D721Med (cell line): ENCODE data around the gene TTYH3.

Source experiments
- DNase-seq: peaks from one replicate; pipeline ENCODE4 v3.0.0; 2011; ENCODE audit warnings: low spot score; ENCODE audit not compliant: insufficient read length
- FAIRE-seq: peaks from 2 replicates; lab custom pipeline; 2011; peaks lifted over from hg19 to GRCh38; lab: Jason Lieb, UNC
- TF ChIP-seq, protein P1 (sequence below): IDR thresholded peaks from 2 replicates; pipeline ENCODE4 v1.5.1; 2012; ENCODE audit warnings: mild to moderate bottlenecking, control low read depth; ENCODE audit not compliant: insufficient read depth; ENCODE audit errors: missing control alignments

TTYH3 gene

DNA sequence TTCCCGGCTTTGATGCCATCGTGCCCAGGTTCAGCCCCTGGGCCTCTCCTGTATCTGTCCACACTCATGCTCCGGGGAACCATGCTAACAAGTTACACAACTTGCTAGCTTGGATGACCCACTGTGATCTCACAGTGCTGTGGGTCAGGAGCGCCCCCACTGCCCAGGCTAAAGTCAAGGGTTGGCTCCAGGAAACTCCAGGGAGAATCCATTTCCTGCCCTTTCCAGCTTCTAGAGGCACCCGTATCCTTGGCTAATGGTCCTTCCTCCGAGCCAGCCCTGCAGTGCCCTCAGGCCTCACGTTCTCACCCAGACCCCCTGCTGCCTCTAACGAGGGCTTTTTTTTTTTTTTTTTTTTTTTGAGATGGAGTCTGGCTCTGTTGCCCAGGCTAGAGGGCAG, 75.7 kb downstream of the TTYH3 start:
- TF ChIP-seq, protein P1, sequence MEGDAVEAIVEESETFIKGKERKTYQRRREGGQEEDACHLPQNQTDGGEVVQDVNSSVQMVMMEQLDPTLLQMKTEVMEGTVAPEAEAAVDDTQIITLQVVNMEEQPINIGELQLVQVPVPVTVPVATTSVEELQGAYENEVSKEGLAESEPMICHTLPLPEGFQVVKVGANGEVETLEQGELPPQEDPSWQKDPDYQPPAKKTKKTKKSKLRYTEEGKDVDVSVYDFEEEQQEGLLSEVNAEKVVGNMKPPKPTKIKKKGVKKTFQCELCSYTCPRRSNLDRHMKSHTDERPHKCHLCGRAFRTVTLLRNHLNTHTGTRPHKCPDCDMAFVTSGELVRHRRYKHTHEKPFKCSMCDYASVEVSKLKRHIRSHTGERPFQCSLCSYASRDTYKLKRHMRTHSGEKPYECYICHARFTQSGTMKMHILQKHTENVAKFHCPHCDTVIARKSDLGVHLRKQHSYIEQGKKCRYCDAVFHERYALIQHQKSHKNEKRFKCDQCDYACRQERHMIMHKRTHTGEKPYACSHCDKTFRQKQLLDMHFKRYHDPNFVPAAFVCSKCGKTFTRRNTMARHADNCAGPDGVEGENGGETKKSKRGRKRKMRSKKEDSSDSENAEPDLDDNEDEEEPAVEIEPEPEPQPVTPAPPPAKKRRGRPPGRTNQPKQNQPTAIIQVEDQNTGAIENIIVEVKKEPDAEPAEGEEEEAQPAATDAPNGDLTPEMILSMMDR: no peak
- DNase-seq: no peak
- FAIRE-seq: no peak

DNA sequence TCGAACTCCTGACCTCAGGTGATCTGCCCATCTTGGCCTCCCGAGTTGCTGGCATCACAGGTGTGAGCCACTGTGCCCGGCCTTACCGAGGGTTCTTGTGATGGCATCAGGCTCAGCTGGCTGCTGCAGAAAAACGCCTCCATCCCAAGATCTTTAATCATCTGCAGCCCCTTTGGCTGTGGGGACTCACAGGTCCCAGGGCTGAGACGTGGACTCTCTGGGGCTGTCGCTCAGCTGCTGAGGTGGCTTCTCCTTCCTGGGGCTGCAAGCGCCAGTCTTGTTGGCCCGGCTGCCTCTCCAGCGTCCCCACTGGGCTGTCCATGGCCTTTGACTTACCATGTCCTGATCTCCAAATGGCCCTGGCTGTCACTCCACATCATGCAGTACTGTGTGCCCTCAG, 76.3 kb downstream of the TTYH3 start:
- no peak for DNase-seq
- no peak for FAIRE-seq
- TF ChIP-seq, protein P1: no peak

DNA sequence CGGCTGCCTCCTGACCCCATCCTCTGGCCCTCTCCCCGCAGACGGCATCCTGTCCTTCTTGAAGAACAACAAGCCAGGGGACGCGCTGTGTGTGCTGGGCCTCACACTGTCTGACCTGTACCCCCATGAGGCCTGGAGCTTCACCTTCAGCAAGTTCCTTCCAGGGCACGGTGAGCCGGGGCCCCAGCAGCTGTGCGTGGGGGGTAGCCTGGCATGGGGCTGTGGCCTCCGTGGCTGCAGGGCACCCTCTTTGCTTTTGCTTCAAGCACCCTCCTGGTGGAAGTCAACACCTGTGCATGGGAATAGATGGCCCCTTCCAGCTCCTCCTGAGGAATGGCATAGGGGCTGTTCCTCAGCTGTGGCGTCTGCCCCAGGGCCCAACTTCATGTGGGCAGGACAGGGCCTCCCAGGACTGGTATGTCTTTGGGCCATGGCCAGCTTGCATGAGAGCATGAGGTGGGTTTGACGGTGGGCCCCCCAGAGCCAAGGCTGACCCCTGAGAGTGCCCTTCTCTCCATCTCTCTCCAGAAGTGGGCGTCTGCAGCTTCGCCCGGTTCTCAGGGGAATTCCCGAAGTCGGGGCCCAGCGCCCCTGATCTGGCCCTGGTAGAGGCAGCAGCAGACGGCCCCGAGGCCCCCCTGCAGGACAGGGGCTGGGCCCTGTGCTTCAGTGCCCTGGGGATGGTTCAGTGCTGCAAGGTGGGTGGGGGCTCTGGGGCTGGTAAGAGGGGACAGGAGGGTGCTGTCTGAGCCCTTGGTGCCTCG, 76.9 kb downstream of the TTYH3 start:
- DNase-seq (no peak), FAIRE-seq (no peak)
- TF ChIP-seq, protein P1: no peak

DNA sequence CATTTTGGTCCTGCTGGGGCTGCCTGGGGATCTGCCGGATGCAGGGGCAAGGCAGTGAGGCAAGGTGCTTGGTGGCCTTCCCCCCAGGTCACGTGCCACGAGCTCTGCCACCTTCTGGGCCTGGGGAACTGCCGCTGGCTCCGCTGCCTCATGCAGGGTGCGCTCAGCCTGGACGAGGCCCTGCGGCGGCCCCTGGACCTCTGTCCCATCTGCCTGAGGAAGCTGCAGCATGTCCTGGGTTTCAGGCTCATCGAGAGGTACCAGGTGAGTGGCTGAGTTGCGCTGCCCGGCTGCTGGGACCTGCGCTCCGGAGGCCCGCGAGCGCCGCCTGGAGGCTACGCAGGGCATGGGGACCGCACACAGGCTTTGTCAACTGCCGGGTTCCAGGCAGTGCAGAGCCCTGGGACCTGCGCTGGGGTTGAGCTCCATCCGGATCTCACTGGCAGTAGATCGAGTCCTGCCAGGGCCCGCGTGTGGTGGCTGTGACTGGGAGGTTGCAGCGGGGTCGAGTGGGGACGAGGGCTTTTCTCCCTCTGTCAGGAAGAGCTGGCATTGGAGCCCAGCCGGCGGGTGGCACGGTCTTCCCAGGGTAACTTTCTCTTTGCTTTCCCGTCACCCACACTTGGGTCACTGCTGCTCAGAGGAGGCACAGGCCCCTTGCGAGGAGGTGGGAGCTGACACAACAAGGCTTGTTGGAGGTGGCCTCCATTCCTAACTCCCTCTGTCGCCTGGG, 77.9 kb downstream of the TTYH3 start:
- DNase-seq (peak; percentile 94), FAIRE-seq (no peak)
- TF ChIP-seq, protein P1: peak; percentile 83

DNA sequence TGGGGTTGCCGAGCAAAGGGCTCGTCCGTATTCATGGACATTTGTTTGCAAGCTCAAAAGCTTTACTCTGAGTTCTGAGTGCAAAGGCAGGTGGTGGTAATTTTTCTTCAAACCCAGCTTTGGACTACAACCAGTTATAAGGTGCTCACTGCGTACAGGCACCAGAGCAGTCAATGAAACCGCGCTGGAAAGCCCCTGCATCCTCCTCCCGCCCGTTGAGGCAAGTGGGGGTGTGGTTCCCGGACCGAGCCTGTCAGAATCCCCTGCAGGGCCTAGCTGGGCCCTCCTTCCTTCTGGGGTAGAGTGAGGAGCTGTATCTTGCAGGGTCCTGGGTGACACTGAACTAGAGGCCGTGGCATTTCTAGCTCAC, 78.5 kb downstream of the TTYH3 start:
- DNase-seq (no peak), FAIRE-seq (no peak)
- TF ChIP-seq, protein P1: no peak

DNA sequence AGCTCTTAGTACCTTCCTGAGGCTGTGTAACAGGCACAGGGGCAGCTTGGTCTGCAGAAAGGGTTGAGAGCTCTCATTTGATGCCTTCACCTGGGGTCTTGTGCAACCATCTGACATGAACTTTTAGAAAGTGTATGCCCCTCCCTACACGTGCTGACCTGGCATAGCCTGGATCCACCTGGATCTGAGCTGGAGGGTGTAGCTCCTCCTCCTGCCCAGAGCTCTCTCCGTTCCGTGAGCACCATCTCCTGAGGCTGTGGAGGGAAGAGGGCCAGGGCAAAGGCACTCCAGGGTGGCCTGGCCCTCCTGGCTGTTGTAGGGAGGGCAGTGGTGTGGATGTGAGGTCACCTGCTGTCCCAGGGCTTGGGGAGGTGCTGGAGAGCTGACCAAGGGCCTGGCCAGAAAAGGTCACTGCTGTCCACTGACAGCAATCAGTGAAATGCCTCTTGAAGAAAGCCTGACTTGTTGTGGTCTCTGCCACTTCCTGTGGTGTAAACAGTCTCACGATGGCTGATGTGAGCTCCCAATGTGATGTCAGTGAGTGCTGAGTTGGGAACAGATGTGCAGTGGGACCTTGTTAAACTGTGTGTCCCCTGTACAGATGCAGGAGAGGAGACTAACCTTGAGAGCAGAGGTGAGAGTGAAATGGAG, 79.2 kb downstream of the TTYH3 start:
- DNase-seq: no peak

More for the DNA sequence above, 79.2 kb downstream of the TTYH3 start:
- TF ChIP-seq, protein P1: no peak
- FAIRE-seq: no peak
